ENCODE measurements around the gene ELK3.

Gene ELK3

DNA sequence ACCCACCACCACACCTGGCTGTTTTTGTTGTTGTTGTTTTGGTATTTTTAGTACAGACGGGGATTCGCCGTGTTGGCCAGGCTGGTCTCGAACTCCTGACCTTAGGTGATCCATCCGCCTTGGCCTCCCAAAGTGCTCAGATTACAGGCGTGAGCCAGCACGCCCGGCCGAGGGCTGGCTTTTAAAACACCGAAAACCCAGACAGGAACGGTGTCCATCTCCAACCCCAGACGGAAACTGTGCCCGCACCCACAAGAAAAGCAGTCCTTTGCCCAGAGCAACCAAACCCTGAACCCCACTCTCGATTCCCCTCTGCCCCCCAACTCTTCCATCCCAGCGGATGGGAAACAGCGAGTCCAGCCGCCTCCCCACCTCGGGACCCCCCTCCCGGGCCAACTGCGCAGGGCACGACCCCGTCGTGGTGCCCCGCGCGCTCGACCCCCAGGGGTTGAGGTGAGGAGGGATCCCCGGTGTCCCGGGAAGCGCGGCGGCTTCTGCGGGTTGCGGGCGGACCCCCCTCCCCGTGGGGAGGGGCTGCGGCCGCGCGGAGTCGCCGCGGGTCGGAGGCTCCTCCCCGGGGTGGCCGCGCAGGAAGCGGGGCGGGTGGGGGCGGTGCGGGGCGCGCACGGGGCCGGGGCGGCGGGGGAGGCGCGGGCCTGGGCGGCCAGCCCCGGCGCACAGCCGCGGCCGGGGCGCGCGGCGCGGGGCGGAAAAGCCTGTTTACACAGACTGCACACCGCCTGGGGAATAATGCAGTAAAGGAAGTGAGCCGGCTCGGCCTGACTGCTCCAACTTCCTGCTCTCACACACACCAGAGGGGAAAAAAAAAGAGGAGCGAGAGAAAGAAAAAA, at the start of gene ELK3:
TSS of gene ELK3 (plus strand) at position 651 of the 851 bp plus-strand sequence.
- DNase-seq: peak; percentile 81

DNA sequence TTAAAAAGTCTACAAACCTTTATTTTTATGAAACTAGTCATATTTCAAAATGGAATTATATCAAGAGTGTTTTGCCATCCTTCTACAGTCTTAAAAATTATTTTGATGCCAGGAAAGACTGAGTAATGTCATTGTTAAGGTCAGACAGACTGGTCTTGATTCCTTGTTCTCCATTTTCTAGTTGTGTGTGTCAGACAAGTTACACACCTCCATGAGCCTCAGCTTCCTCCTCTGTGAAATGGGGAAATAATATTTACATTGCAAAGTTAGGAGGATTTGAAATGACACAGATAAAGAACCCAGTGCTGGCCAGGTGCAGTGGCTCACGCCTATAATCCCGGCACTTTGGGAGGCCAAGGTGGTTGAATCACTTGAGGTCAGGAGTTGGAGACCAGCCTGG, 47.4 kb upstream of the ELK3 start:
- DNase-seq: no peak

DNA sequence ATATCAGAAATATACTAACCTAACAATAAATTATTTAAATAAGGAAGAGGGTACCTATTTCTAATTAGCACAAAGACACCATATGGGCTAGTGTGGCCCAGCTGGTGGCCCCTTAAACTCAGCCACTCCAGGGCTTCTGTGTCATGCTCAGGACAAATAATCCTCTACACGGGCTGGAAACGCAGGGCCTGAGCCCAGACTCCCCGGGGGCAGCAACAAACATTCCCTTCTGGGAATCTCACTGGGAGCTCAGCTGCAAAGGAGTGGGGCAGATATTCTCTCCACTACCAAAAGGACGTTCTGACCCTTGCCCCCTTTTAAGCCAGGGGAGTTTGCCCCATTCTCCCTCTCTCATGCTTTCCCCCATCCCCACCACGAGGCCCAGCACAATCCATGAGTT, 43.7 kb upstream of the ELK3 start:
- DNase-seq: no peak

DNA sequence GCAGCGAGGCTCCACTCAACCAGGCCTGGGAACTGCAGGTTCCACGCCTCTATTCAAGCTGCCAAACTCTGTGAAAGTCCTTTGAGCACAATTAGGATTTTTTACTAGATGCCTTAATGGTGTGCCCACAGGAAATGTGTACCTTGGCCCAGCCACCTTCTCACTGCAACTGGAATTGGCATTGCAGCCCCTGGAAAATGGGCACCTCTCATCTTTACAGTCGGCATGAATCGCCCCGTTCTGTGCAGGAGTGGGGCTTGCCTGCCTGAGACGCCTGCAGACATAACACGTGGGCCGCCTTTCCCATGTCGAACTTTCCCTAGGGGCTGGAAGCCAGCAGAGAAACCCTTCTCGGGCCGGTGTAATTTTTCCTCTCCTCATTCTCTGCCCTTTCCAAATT, 42.0 kb upstream of the ELK3 start:
- no peak for DNase-seq

DNA sequence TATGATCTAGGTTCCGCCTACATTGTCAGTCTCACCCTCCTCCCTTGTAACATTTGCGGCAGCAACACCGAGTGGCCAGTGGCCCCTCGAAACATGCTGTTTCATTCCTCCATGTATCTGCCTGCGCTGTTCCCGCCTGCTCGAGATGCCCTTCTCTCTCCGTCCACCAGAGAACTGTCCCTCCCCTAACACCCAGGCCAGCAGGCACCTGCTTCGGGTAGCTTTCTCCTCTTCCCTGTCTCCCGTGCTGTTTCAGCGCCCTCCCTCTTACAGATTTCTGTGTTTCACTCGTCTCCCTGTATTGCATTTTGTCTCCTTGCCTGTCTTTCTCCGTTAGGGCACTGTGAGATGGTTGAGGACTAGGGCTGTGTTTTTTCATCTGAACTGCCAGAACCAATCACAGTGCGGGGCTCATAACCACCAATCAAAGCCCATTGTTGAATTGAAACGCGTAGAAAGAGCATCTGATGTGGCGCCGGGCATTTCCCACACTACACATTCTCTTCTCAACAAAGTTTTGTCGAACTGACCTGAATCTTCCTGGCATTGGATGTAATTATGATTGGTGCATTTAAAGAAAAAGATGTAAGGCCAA, 40.9 kb upstream of the ELK3 start:
- DNase-seq: no peak

DNA sequence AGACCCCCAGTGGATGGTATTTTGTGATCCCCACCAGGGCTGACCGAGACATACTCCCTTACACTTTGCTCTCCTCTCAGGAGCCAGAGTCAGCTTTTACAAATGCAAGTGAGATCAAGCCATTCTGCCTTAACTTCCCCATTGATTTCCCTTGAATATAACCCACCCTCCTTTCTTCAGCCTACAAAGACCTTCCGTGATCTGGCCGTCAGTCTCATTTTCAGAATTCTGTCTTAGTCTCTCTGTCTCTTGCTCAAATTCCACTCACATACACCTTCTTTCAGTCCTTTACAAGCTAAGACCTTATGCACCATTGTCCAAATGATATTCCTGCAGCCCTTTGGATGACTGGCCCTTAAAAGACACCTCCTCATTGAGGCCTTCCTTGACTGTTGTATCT, 39.0 kb upstream of the ELK3 start:
- no peak for DNase-seq

DNA sequence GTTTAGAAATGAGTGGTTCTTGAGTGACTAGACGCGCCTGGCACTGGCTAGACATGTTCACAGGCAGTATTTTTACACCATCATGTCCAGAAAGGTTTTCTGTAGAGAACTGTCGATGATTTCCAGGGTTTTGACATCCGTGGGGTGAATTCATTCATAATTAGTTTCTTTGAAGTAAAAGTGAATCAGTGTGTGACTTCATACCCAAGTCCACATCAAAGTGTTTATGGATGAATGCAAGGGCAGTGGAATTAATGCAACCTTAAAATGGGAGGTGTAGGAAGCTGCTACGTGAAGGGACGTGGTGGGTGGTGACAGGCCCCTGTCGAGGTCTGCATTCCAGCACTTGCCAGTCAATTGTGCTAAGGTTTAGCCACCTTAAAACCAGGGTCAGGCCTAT, 38.4 kb upstream of the ELK3 start:
- DNase-seq: no peak

DNA sequence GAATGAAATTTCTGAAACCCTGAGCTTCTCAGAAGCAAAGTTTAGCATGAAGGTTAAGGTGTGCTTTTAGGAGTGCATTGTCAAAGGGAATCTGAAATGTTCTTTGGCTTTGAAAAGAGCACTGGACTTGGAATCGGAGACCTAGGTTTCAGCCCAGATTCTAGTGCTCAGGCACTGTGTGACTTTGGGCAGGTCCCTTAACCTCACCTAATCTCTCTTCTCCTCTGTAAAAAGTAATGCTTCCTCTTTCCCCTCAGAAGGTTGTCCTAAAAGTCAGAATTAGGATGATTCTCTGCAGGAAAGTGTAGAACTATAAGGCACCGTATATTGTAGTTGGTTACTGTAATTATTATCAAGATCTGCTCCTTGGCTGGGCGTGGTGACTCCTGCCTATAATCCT, 38.0 kb upstream of the ELK3 start:
- no peak for DNase-seq

DNA sequence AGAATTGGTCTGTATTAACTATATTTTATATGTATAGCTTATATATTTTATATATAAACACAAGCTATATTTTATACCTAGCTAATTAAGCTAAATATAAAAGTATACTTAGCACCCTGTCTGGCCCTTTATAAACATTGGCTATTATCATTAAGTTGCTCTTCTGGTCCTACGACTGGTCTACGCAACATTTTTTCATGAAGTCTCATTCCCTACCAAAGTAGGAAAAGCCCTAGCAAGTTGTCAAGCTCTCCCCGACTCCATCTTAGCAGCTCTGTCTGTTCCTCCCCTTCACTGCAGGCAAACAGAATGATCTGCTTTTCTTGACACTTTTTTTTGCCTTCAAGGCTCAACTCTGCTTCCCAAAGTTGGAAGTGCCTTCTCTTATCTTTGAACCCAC, 36.7 kb upstream of the ELK3 start:
- DNase-seq: no peak

DNA sequence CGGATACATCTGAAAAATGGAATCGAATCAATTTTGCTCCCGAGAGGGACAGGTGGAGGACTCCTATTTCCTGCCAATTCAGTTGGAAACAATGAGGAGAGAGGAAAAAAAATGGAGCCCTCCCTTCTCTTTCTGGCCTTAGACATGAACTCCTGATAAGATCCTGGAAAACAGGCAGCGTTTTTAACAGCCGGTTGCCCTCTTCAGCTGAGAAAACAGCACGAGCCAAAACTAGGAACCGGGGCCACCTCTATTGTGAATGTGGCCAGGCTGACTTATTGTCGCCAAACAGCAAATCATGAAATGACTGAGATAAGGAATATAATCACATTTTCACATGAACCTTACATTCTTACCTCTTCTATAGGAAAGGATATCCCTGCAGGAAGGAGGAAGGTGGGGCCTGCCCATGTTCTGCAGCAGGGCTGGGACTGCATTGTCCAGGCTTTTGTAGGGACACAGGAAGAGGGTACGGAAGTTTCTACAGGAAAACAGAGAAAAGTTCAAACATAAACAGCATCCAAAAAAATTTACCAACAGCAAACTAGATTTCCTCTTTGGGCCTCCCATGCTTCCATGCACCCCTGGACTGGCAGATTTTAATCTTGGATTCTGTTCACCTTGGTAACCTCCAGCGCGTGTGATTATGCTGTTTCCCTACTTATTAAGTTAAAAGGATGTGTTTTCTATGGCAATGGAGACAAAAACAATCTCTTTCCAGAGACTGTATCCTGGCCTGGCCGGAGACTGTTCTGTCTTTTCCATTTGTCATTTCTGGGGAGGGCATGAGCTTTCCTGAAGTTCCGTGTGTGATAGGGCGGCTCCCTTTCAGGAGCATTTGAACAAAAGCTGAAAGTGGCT, 29.0 kb upstream of the ELK3 start:
- DNase-seq: no peak

DNA sequence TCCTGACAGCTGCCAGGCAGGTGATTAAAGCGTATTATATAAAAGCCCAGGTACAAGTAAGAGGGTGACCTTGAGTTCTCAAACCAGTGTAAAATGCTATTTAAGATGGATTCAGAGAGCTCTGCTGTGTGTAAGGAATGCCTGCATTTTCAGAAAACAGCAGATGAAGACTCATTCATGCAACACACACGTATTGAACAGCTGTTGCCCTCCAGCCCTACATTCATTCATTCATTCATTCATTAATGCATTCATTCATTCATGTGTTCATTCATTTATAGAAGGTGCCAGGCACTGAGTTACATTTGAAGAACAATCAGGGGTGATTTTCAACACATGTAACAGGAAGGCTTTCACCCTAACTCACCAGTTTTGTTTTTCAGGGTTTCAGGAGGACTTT, 27.4 kb upstream of the ELK3 start:
- no peak for DNase-seq

DNA sequence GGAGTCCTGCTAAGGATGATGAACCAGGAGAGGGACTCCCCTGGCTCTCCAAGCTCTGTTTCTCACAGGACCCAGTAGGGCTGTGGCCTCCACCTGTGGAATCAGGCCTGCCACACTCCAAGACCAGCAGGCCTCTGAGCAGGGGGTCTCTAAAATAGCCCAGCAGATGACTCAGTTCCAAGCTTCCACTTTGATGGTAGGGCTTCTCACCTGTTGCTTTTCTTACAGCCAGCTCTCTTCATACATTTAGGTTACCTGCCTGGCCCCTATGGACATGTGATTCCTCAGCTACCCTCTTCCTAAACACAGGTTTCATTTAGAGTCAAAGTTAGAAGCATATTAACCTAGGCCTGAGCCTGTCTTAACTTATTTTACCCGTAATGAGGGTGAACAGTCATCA, 26.7 kb upstream of the ELK3 start:
- DNase-seq: no peak

DNA sequence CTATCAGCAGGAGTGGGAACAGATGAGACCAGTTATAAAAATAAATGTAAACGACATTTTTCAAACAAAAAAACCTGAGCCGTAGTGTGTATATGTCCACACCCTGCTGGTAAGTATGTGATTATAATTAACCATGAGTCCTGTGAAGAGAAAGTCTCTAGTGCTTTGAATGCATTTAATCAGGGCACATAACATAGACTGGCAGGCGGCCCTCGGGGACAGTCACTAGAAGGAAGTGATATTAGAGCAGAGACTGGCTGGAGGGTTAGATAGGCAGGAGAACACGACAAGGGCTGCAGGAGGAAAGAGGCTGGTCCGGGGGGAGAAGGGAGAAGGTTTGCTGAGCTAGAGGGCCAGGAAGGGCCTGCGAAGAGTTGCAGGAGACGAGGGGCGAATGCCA, 23.8 kb upstream of the ELK3 start:
- no peak for DNase-seq

DNA sequence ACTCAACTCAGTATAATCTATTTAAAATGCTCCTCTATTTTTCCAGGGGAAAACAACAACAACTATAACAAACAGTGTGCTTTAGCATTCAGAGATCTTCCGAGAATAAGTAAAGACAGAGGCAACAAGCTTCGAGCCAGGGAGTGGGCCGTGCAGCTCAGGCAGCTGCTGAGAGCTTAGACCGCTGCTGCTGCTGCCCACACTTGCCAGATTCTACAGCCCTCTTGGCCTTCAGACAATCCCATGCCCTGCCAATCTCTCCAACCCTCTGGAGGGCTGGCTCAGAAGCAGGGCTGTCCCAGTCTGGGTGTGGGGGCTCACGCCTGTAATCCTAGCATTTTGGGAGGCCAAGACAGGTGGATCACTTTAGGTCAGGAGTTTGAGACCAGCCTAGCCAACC, 23.4 kb upstream of the ELK3 start:
- DNase-seq: no peak

DNA sequence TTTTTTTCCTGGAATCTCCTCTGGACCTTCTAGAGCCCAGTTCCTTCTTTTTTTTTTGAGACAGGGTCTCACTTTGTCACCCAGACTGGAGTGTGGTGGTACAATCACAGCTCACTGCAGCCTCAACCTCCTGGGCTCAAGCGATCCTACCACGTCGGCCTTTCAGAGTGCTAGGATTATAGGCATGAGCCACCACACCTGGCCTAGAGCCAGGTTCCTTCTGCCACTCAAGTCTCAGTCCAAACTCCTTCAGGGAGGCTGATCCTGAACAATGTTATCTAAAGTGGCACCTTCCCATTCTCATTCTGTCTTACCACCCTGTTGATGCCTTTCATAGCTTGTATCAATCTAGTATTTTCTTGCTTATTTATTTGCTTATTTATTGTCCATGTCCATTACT, 22.3 kb upstream of the ELK3 start:
- no peak for DNase-seq

DNA sequence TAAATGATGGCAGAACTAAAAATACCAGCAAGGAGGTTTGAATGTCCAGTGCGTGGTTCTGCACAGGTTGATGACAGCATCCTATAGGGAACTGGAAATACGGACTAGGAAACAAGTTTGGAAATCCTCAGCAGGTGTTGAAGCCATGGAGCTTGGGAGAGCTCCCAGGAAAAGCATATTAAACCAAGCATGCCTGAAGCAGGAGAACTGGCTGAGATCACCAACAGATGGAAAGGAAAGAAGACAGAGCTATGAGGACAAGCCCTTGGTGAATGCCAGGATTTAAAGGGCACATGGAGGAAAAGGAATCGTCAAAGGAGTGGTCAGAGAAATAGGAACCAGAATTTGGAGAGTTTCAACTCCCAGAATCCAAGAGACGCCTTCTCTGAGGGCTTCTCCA, 21.2 kb upstream of the ELK3 start:
- no peak for DNase-seq

DNA sequence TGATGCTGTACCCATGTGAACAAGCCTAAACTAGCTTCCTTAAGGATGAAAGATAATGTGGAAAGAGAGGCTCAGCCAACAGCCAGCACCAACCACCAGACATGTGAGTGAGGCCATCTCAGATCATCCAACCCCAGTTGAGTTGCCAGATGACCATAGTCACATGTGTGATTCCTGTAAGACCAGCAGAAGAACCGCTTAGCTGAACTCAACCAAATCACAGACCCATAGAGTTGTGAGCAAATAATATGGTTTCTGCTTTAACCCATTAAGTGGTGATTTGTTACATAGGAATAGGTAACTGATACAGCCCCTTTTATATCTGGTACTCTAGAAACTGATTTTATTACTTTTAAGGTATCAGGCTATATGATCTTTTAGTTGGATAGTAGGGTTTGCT, 17.6 kb upstream of the ELK3 start:
- no peak for DNase-seq

DNA sequence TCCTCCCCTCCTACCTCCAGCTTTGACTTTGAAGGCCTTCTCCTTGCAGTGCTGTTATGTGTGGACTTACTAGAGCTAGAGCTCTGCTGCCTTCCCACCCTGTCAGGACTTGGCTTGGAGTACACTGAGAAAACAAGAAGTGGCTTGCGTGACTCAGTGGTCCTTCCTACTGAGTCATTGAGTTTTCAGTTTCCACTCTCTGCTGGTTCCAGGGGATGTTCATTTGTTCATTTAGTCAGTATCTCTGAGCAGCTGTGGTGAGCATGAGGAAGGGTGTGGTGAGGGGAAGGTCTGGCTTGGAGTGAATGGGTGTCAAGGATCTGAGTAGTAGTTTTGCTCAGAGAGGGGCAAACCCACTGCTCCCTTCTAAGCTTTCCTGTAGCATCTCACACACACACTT, 17.2 kb upstream of the ELK3 start:
- peak; percentile 73 for DNase-seq

DNA sequence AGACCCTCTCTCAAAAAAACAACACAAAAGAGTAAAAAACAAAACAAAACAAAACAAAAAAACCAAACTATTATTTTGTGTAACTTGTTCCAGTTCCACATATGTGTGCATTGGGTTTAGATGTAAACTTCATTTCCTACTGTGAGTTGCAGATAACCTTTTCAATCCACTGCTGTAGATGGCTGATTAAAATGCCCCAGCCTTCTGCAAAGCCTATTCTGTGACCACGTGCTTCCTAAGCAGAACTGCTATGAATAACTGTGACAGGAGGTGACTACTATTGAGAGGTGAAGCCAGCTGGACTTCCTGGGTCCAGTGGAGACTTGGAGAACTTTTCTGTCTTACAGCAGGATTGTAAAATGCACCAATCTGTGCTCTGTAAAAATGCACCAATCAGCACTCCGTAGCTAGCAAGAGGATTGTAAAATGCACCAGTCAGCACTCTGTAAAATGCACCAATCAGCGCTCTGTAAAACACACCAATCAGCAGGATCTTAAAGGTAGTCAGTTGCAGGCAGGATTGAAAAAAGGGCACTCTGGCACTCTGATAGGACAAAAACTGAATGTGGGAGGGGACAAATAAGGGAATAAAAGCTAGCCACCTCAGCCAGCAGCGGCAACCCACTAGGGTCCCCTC, 10.3 kb upstream of the ELK3 start:
- DNase-seq: no peak

DNA sequence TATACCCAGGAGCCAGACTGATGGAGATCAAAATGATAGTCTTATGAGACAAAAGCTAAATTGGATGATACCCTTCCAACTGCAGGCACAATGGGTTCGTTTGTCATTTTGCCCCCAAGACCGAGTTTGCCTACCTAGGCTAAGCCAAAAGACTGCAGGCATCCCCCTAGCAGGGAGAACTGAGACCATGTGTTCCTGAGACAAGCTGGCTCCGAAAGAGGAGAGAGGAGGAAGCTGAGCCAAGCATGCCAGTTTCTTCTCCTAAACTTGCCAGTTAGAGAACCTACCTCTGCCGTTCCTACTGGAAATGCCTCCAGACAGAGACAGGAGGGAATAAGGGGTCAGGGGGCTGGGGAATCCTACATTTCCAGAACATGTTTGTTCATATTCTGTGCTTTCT, 8.3 kb upstream of the ELK3 start:
- DNase-seq: no peak

DNA sequence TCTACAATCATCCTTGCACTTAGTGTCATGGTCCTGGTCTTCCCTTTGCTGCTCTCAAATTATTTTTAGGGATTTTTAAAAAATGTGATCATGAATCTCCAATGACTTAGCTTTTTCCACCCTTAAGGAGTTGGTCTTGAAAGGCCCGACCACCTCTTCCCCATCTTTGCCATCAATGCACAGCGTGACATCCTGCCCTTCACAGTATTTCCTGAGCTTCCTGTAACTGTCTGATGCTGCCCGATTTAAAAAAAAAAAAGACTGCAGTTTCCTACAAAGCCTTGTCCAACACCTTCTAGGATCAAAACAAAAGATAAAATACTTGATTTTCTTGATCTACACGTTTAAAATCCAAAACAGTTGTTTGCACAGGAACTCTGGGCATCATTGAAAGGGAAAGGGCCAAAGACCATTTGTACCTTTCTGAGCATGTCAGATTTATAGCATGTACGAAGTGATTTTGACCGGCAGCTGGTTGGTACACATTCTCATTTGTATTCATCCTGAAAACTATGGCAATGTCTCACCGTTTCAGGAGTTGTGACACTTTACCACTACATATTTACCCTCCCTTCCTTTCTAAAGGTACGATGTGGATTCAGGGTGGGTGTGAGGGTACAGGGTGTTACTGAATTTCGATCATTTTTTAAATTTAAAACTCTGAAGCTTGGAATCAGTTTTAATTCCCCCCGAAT, 7.4 kb upstream of the ELK3 start:
- peak; percentile 13 for DNase-seq

DNA sequence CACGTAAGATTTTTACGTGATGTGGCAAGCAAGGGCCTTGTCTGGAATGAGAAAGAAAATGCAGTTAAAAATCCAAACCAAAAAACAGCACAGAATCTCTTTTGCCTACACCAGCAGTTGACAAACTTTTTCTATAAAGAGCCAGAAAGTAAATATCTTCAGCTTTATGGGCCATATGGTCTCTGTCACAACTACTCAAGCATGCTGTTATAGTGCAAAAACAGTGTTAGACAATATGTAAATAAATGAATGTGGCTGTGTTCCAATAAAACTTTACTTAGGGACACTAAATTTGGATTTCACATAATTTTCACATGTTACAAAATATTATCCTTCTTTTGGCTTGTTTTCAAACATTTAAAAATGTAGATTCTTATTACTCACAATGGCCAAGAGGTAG, 6.2 kb upstream of the ELK3 start:
- DNase-seq: no peak

DNA sequence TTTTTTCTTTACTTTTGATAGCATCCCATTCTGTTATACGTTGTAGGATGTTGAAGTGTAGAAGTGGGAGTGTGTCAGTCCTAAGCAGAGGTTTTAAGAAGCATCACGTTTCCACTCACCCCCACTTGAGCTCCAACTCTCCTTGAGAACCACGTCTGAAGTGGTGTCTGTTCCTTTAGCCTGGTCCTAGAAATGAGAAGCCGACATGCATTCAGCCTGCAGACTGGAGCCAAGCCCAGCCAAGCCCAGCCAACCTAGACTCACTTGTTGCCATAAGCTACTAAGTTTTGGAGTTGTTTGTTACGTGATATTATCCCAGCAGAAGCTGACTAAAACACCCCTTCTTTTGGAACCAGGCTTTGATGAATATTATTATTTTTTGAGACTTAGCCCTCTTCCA, 4.4 kb upstream of the ELK3 start:
- no peak for DNase-seq

Data from CD4-positive, alpha-beta T cell treated with Interleukin-6 for 4 hours (primary cell).